Mesenchymal stem cell (in vitro differentiated cells and primary cell): ENCODE data around the gene PTEN.
"Not testable (repeated sequence)": the region's sequence is repeated elsewhere in the genome, so short reads cannot be mapped to it uniquely, and the experiment has no call there.

Experiments used
- DNase-seq: peaks from one replicate; pipeline ENCODE4 v3.0.0-alpha.2; 2013
- H2AFZ ChIP-seq: one replicate; pipeline ENCODE4 v1.6.1; 2013; ENCODE audit warnings: low read depth, mild to moderate bottlenecking, control low read depth, inconsistent platforms, low read length, moderate library complexity
- H2AK5ac ChIP-seq: 2 replicates; pipeline ENCODE4 v1.6.1; 2013; ENCODE audit warnings: low read length, moderate library complexity, mild to moderate bottlenecking, inconsistent platforms; ENCODE audit not compliant: severe bottlenecking
- H2BK120ac ChIP-seq: one replicate; pipeline ENCODE4 v1.6.1; 2013; ENCODE audit warnings: low read depth, mild to moderate bottlenecking, inconsistent platforms, low read length, moderate library complexity
- H2BK12ac ChIP-seq, 2 experiments: one replicate each; pipeline ENCODE4 v1.6.1; 2013; ENCODE audit warnings: inconsistent platforms in 2 of 2, low read length in 2 of 2, mild to moderate bottlenecking in 2 of 2, moderate library complexity in 2 of 2, control low read depth in 1 of 2
- H2BK15ac ChIP-seq: one replicate; pipeline ENCODE4 v1.6.1; 2013; ENCODE audit warnings: mild to moderate bottlenecking, low read depth, inconsistent platforms; ENCODE audit not compliant: poor library complexity, severe bottlenecking
- H2BK5ac ChIP-seq: 2 replicates; pipeline ENCODE4 v1.6.1; 2013; ENCODE audit warnings: low read depth, mild to moderate bottlenecking, low read length, control low read depth, inconsistent platforms; ENCODE audit not compliant: poor library complexity, severe bottlenecking
- H3K14ac ChIP-seq, 2 experiments: one replicate each; pipeline ENCODE4 v1.6.1; 2013; ENCODE audit warnings: inconsistent platforms in 2 of 2, low read length in 2 of 2, control low read depth in 1 of 2, mild to moderate bottlenecking in 1 of 2, moderate library complexity in 1 of 2
- H3K18ac ChIP-seq, 2 experiments: one replicate each; pipeline ENCODE4 v1.6.1; 2013; ENCODE audit warnings: inconsistent platforms in 2 of 2, low read length in 2 of 2, control low read depth in 1 of 2, low read depth in 1 of 2, mild to moderate bottlenecking in 1 of 2
- H3K23ac ChIP-seq, 2 experiments: one replicate each; pipeline ENCODE4 v1.6.1; 2013; ENCODE audit warnings: inconsistent platforms in 2 of 2, low read length in 2 of 2, mild to moderate bottlenecking in 2 of 2, moderate library complexity in 2 of 2, control low read depth in 1 of 2
- H3K27ac ChIP-seq: 2 replicates; pipeline ENCODE4 v1.5.1; 2013; ENCODE audit warnings: mild to moderate bottlenecking, moderate library complexity, low read length, control low read depth, inconsistent platforms; ENCODE audit not compliant: poor library complexity, severe bottlenecking
- H3K27me3 ChIP-seq, 2 experiments: 2 replicates each; pipeline versions ENCODE4 v1.6.1 to v1.7.0; 2013; ENCODE audit warnings: low read length in 2 of 2, mild to moderate bottlenecking in 2 of 2, moderate library complexity in 2 of 2, control low read depth in 1 of 2, inconsistent platforms in 1 of 2; ENCODE audit not compliant: control insufficient read depth in 1 of 2, insufficient read depth in 1 of 2
- H3K36me3 ChIP-seq, 2 experiments: 2 replicates each; pipeline versions ENCODE4 v1.6.1 to v1.7.0; 2013; ENCODE audit warnings: low read length in 2 of 2, control low read depth in 1 of 2, inconsistent platforms in 1 of 2, low read depth in 1 of 2, mild to moderate bottlenecking in 1 of 2; ENCODE audit not compliant: insufficient read depth in 2 of 2, control insufficient read depth in 1 of 2
- H3K4ac ChIP-seq, 2 experiments: one replicate each; pipeline ENCODE4 v1.6.1; 2013; ENCODE audit warnings: inconsistent platforms in 2 of 2, low read length in 2 of 2, mild to moderate bottlenecking in 2 of 2, moderate library complexity in 2 of 2, control low read depth in 1 of 2, low read depth in 1 of 2
- H3K4me1 ChIP-seq: 2 replicates; pipeline ENCODE4 v1.6.1; 2013; ENCODE audit warnings: low read depth, low read length, control low read depth; ENCODE audit not compliant: control insufficient read depth, insufficient read depth
- H3K4me2 ChIP-seq: 2 replicates; pipeline ENCODE4 v1.6.1; 2013; ENCODE audit warnings: low read length, mild to moderate bottlenecking, inconsistent platforms; ENCODE audit not compliant: poor library complexity, severe bottlenecking
- H3K4me3 ChIP-seq, 2 experiments: 2 replicates each; pipeline versions ENCODE4 v1.5.1 to v1.7.0; 2013; ENCODE audit warnings: low read length in 2 of 2, mild to moderate bottlenecking in 2 of 2, control low read depth in 1 of 2, low read depth in 1 of 2; ENCODE audit not compliant: insufficient read depth in 1 of 2
- H3K79me1 ChIP-seq: replicated peaks from 2 replicates; pipeline ENCODE4 v1.6.1; 2013; ENCODE audit warnings: mild to moderate bottlenecking, control low read depth, low read length, inconsistent platforms; ENCODE audit not compliant: poor library complexity, severe bottlenecking
- H3K9ac ChIP-seq: 2 replicates; pipeline ENCODE4 v1.7.0; 2013; ENCODE audit warnings: mild to moderate bottlenecking, low read length, moderate library complexity
- H3K9me3 ChIP-seq: 2 replicates; pipeline ENCODE4 v1.7.0; 2013; ENCODE audit warnings: mild to moderate bottlenecking, low read length; ENCODE audit not compliant: control insufficient read depth
- H4K8ac ChIP-seq: one replicate; pipeline ENCODE4 v1.6.1; 2013; ENCODE audit warnings: inconsistent platforms, mild to moderate bottlenecking, low read length, moderate library complexity
- H4K91ac ChIP-seq: one replicate; pipeline ENCODE4 v1.6.1; 2013; ENCODE audit warnings: mild to moderate bottlenecking, low read length, inconsistent platforms
- WGBS: methylation state at CpG from one replicate; pipeline ENCODE4 v1.1.7; 2013; ENCODE audit warnings: mixed read lengths; 5-methylcytosine and 5-hydroxymethylcytosine counted together

PTEN gene

DNA sequence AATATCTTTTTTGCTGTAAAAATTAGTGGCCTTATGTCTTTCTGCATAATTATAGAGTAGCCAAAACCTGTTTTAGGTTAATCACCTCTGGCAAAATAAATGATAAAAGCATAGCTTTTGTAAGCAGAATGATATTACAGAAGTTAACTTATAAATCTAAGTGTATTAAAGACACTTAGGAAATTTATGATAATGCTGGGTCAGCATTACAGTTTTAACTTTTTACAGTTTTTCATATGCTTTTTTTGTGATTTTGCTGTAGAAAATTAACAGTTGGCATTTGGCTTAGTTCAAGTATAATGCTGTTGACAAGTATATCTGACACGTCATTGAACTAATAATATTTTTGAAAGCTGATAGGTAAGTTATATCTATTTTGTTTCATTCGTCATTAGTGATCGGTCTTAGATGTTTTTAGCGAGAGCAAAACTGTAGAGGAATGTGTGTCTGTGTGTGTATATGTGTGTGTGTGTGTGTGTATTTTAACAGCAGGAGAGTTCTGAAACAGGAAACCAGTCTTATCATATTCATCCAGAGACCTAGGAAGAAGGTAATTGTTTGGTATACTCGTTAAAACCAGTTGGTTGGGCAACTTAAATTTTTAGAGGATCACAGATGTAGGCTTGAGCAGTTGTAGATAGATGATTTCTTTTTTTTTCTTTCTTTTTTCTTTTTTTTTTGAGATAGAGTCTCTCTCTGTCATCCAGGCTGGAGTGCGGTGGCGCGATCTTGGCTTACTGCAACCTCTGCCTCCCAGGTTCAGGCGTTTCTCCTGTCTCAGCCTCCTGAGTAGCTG is 15.4 kb downstream of the PTEN start:
- no peak overlapping the region for H3K14ac ChIP-seq
- peaks cover 0 to 45% of the 10 kb centered on the region in 2 experiments for H3K36me3 ChIP-seq
- H4K91ac ChIP-seq, result no peak overlapping the region
- H3K79me1 ChIP-seq, result no peaks in the 10 kb centered on the region
- no peak overlapping the region for H3K18ac ChIP-seq
- no peaks in the 10 kb centered on the region for H3K27me3 ChIP-seq
- no peak overlapping the region for H3K9ac ChIP-seq
- no peak overlapping the region for H4K8ac ChIP-seq
- no peak overlapping the region for H2BK120ac ChIP-seq
- no peak overlapping the region for H3K27ac ChIP-seq
- no peaks in the 10 kb centered on the region for H3K4me1 ChIP-seq
- no peaks in the 10 kb centered on the region for H3K9me3 ChIP-seq
- 97% methylated on average over 8 of the region's 9 CpGs for WGBS
- H2AK5ac ChIP-seq, result no peak overlapping the region
- no peak for DNase-seq
- no peak overlapping the region for H2BK5ac ChIP-seq
- H3K23ac ChIP-seq, result no peak overlapping the region
- no peak overlapping the region for H2BK12ac ChIP-seq
- H3K4me3 ChIP-seq, result no peak overlapping the region
- no peak overlapping the region for H2BK15ac ChIP-seq
- no peak overlapping the region for H3K4ac ChIP-seq
- no peak overlapping the region for H2AFZ ChIP-seq
- H3K4me2 ChIP-seq, result no peak overlapping the region

DNA sequence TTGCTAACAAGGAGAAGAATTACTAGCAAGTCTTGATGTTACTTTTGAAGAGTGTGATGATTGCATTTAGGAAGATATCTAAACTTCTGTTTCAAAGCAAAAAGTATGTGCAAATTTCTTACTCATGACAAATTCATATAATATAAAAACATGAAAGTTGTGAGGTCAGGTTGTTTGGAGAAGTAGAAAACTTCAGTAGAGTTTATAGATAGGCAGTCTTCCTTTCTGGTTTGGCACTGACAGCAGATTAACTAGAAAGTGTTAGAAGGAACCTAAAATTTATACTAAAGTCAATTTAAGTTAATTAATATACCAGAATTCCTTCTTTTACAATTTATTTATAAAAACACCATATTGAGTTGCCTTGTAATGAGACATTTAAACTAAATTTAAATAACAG is 16.9 kb downstream of the PTEN start:
- H3K23ac ChIP-seq, result no peak overlapping the region
- no peak for DNase-seq

DNA sequence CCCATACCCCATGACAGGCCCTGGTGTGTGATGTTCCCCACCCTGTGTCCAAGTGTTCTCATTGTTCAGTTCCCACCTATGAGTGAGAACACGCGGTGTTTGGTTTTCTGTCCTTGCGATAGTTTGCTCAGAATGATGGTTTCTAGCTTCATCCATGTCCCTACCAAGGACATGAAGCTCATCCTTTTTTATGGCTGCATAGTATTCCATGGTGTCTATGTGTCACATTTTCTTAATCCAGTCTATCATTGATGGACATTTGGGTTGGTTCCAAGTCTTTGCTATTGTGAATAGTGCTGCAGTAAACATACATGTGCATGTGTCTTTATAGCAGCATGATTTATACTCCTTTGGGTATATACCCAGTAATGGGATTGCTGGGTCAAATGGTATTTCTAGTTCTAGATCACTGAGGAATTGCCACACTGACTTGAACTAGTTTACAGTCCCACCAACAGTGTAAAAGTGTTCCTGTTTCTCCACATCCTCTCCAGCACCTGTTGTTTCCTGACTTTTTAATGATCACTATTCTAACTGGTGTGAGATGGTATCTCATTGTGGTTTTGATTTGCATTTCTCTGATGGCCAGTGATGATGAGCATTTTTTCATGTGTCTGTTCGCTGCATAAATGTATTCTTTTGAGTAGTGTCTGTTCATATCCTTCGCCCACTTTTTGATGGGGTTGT is 18.1 kb downstream of the PTEN start:
- not testable (repeated sequence) for H3K27ac ChIP-seq, H2AFZ ChIP-seq, H2BK120ac ChIP-seq, H4K8ac ChIP-seq, H3K4ac ChIP-seq, H2AK5ac ChIP-seq, H3K9me3 ChIP-seq, H3K4me1 ChIP-seq, H3K14ac ChIP-seq, H2BK12ac ChIP-seq, H3K4me3 ChIP-seq, H4K91ac ChIP-seq, DNase-seq, H3K18ac ChIP-seq, H3K27me3 ChIP-seq, H2BK15ac ChIP-seq, H3K9ac ChIP-seq, H3K79me1 ChIP-seq, H2BK5ac ChIP-seq, H3K23ac ChIP-seq, H3K4me2 ChIP-seq
- H3K36me3 ChIP-seq, result peaks cover 0 to 64% of the 10 kb centered on the region in 2 experiments
- WGBS, result 98% methylated on average over 5 of the region's 5 CpGs

More for the DNA sequence above, 16.9 kb downstream of the PTEN start:
- Histone ChIP-seq H4K8ac (no peak overlapping the region), H3K4me3 (no peak overlapping the region), H3K4ac (no peak overlapping the region), H3K9me3 (no peaks in the 10 kb centered on the region), H3K4me2 (no peak overlapping the region), H3K9ac (no peak overlapping the region), H2BK15ac (no peak overlapping the region), H2BK5ac (no peak overlapping the region), H3K4me1 (no peaks in the 10 kb centered on the region), H2BK120ac (no peak overlapping the region), H3K36me3 (peaks cover 0 to 54% of the 10 kb centered on the region in 2 experiments), H3K14ac (no peak overlapping the region), H4K91ac (no peak overlapping the region), H2AK5ac (no peak overlapping the region), H2AFZ (no peak overlapping the region), H3K27me3 (no peaks in the 10 kb centered on the region), H3K79me1 (no peaks in the 10 kb centered on the region), H3K27ac (no peak overlapping the region), H3K18ac (no peak overlapping the region), H2BK12ac (no peak overlapping the region)

DNA sequence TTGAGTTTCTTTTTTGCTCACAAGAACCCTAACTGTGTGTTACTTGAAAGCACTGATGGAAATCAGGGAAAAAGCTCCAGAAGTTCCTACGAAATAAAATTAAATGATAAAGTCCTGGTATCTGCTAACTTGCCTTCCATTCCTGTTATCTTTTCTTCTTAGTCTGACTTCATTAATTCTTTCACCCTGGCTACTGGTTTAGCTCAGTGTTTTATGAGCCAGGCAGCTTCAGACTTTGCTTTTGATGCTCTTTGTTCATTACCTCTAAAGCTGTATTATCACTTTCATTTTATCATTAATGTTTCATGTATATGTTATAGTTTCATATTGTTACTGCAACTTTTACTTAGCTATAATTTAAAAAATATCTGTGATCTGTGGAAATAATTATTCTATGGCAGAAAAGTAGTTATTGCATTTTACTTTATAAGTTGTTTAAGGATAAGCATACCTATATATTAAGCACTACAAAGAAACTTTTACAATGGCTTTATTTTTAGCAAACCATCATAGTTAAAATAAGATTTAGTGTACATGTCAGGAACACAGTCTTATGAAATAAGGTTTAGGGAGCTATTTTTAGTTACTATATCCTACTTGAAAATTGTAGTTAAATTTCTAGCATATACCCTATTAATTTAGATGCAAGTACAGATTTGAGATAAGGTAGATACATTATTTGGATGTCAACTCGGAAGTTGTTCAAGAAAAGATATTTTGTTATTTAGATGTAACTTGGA is 19.3 kb downstream of the PTEN start:
- no peak overlapping the region for H2BK5ac ChIP-seq
- WGBS, result 100% methylated on average over 1 of the region's 2 CpGs
- no peak overlapping the region for H2BK15ac ChIP-seq
- H3K4ac ChIP-seq, result no peak overlapping the region
- H3K14ac ChIP-seq, result no peak overlapping the region
- no peak overlapping the region for H3K27ac ChIP-seq
- H3K4me2 ChIP-seq, result no peak overlapping the region
- no peak overlapping the region for H3K4me3 ChIP-seq
- no peak overlapping the region for H2BK12ac ChIP-seq
- no peak overlapping the region for H2AK5ac ChIP-seq
- no peaks in the 10 kb centered on the region for H3K27me3 ChIP-seq
- no peak overlapping the region for H3K9ac ChIP-seq
- no peak overlapping the region for H2BK120ac ChIP-seq
- no peak for DNase-seq
- no peak overlapping the region for H4K91ac ChIP-seq
- H3K23ac ChIP-seq, result no peak overlapping the region
- no peak overlapping the region for H2AFZ ChIP-seq
- H3K79me1 ChIP-seq, result peaks cover 6% of the 10 kb centered on the region
- no peak overlapping the region for H4K8ac ChIP-seq
- H3K36me3 ChIP-seq, result peaks cover 3 to 70% of the 10 kb centered on the region in 2 experiments
- no peaks in the 10 kb centered on the region for H3K4me1 ChIP-seq
- no peak overlapping the region for H3K18ac ChIP-seq
- peaks cover 9% of the 10 kb centered on the region for H3K9me3 ChIP-seq
